Measurements from ENCODE around the gene FBXL7.

GRCh38 chr5:15689836-15690235 is 189.9 kb downstream of the FBXL7 start:
- TF ChIP-seq EGR1 (IDR thresholded peaks at IDR 0.05) (no peak), CEBPB (IDR thresholded peaks at IDR 0.05) (no peak), CREB1 (IDR thresholded peaks at IDR 0.05; ENCODE audit: low read depth) (no peak), EP300 (IDR thresholded peaks at IDR 0.05; ENCODE audit: borderline replicate concordance) (no peak), TCF12 (IDR thresholded peaks at IDR 0.05; ENCODE audit: low read depth) (no peak), NFIC (IDR thresholded peaks at IDR 0.05) (no peak), TEAD4 (IDR thresholded peaks at IDR 0.05) (no peak), TAF1 (IDR thresholded peaks at IDR 0.05; ENCODE audit: low read depth) (no peak), RAD21 (IDR thresholded peaks at IDR 0.05; ENCODE audit: low read depth) (no peak), FOXM1 (IDR thresholded peaks at IDR 0.05; ENCODE audit: borderline replicate concordance, low read depth) (no peak)
- TF ChIP-seq, protein P1, sequence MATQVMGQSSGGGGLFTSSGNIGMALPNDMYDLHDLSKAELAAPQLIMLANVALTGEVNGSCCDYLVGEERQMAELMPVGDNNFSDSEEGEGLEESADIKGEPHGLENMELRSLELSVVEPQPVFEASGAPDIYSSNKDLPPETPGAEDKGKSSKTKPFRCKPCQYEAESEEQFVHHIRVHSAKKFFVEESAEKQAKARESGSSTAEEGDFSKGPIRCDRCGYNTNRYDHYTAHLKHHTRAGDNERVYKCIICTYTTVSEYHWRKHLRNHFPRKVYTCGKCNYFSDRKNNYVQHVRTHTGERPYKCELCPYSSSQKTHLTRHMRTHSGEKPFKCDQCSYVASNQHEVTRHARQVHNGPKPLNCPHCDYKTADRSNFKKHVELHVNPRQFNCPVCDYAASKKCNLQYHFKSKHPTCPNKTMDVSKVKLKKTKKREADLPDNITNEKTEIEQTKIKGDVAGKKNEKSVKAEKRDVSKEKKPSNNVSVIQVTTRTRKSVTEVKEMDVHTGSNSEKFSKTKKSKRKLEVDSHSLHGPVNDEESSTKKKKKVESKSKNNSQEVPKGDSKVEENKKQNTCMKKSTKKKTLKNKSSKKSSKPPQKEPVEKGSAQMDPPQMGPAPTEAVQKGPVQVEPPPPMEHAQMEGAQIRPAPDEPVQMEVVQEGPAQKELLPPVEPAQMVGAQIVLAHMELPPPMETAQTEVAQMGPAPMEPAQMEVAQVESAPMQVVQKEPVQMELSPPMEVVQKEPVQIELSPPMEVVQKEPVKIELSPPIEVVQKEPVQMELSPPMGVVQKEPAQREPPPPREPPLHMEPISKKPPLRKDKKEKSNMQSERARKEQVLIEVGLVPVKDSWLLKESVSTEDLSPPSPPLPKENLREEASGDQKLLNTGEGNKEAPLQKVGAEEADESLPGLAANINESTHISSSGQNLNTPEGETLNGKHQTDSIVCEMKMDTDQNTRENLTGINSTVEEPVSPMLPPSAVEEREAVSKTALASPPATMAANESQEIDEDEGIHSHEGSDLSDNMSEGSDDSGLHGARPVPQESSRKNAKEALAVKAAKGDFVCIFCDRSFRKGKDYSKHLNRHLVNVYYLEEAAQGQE (IDR thresholded peaks at IDR 0.05; ENCODE audit: low read depth): no peak

Measured in Ishikawa (cell line).